GM12891 (cell line): ENCODE measurements around the gene CRYM.

Experiments
- POLR2A ChIP-seq: IDR thresholded peaks from 2 replicates; pipeline ENCODE4 v1.6.1; 2011; ENCODE audit warnings: low read depth, low read length, control low read depth
- POLR2AphosphoS5 ChIP-seq: IDR thresholded peaks from 2 replicates; pipeline ENCODE4 v1.6.1; 2011; ENCODE audit warnings: low read depth, low read length, control low read depth
- TAF1 ChIP-seq: IDR thresholded peaks from 2 replicates; pipeline ENCODE4 v1.6.1; 2011; ENCODE audit warnings: low read depth, low read length, control low read depth

GRCh38 chr16:21268236-21268635 lies 9.9 kb downstream of the CRYM start:
- no peak for TF ChIP-seq POLR2A
- TF ChIP-seq POLR2AphosphoS5 = no peak
- TF ChIP-seq TAF1 = no peak
